Medulla oblongata (tissue), 1 donor: ENCODE results near the gene UGT8.
A peak's percentile ranks its signal among the peaks of the same experiment; 100 is the strongest.
"Not testable (repeated sequence)": the region's sequence is repeated elsewhere in the genome, so short reads cannot be mapped to it uniquely, and the experiment has no call there.

Source experiments
- DNase-seq: peaks from one replicate; pipeline ENCODE4 v3.0.0-alpha.2; 2015; ENCODE audit errors: extremely low spot score

UGT8 gene

DNA sequence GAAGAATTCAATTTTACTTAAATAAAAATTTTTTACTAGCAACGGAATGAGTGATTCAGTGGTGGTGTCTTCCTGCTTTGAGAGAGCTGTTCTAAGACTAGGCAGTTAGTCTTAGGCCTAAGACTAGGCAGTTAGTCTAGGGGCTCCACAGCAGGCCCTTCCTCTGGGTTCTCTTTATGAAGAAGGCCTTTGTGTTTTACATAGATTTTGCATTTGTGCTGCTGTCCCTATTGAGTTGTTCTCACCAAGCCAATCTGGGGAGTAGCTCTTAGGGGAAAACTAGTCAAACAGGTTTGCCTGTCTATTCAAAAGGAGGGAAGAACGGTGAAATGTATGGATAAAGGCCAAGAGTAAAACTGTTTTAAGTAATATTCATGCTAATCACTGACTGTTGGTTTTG lies 7.6 kb downstream of the UGT8 start:
- DNase-seq: no peak

DNA sequence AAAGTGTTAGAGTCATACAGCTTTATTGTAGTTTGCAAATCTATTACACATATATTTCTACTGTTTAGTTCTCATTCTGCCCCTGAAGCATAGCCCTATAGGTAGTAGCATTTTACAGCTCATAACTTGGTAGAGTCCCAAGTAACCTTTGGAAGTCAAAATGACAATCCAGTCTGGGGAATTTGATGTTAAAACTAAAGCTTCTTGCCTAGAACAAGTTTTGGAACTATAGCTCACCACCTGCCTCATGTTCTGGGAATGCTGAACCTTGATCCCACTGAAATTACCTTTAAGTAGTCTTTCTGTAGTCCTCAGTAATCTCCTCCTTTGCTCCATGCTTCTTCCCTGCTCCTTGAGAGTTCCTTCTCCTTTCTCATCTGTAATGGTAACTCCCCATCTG lies 8.4 kb downstream of the UGT8 start:
- DNase-seq: no peak

GRCh38 chr4:114613560-114613959 lies 15.0 kb downstream of the UGT8 start:
- no peak for DNase-seq

DNA sequence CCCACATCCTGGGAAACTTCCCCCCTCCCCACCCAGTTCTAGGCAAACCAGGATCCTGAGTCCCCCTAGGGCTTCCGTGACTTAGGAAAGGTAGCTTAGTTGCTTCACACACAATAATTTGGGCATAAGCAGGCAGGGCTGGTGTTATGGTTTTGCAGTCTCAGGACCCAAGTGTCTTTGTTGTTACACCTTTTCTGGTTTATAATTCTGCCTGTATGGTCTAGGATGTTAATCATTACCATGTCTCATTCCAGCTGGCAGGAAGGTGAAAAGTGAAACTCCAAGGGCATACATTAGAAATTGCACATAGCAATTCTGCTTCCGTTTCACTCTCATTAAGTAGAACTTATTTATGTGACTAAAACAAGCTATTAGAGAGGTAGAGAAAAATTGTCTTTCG lies 16.8 kb downstream of the UGT8 start:
- DNase-seq: no peak

GRCh38 chr4:114616036-114616435 lies 17.4 kb downstream of the UGT8 start:
- not testable (repeated sequence) for DNase-seq

- DNase-seq: no peak
Observed at GRCh38 chr4:114626196-114626595, 27.6 kb downstream of the UGT8 start.

DNA sequence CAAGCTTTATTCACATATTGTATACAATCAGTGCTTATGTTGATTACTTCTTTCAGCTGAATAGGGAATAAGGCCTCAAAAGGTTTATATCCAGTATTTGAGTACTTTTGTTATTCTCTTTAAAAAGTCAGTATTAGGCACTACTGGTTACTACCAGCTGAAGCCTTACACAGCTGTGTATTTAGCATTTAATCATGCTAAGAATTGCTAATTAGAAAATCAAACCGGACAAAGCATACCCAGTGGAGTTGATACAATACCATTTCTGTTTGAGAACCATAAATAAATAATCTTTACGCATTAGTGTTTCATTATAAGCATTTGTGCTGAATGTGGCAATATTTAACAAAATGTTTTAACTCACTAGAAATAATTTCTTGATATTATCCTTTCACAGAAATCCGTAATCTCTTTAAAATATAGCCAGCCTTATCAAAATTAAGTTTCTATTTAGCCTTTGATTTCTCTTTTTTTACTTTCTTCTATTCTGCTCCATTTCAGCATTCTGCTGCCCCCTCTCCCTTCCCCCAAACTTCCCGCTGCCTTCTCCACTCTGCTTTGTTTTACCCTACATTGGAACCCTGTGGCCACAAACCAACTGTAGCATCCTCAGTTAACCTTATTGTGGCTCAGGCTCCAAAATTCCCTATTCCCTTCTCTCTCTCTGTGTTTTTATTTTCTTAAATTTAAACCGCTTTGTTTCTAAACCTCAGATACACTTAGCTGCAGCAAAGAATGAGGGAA lies 37.8 kb downstream of the UGT8 start:
- DNase-seq: peak; percentile 67

DNA sequence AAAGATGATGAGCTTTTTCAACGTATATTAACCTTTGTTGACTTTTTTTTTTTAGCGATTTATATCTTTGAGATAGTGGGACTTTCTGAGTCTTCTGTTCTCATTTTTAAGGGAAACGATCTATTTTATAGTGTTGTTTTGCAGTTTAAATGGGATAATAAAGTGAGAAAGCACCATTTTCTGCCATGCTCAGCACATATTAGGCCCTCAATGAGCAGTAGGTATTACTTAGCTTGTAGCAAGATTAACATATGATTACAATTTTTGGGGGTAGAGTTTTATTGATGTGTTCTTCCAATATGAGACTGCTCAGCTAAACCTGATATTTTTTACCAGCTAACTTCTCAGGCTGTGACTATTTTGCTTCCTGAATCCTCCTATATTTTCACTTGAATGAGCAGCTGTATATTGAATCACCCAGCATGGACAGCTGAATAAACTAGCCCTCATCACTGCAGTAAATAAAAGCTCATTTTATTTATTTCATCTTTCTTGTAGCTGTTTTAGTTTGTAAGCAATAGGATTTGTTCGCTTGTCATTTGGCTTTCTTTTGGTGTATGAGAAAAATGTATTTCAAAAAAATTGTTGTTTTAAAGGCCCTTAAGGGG lies 43.7 kb downstream of the UGT8 start:
- no peak for DNase-seq

DNA sequence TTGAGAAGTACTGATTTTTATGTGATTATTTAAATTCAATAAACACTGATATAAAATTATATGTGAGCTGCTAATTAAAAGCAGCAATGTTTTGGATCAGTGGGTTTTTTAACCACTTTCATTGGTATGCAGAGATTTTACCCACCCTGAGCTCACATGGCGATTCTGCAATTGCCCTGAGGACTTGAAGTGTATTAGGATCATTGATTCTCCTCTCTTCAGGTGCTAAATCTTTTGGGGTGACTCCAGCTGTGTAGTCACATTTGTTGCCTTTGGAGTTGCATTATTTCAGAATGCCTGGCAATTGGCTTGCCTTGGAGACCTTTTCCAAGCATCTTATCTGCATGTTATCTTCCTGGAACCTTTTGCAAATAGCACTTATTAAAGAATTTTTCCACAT lies 51.3 kb downstream of the UGT8 start:
- DNase-seq: no peak

DNA sequence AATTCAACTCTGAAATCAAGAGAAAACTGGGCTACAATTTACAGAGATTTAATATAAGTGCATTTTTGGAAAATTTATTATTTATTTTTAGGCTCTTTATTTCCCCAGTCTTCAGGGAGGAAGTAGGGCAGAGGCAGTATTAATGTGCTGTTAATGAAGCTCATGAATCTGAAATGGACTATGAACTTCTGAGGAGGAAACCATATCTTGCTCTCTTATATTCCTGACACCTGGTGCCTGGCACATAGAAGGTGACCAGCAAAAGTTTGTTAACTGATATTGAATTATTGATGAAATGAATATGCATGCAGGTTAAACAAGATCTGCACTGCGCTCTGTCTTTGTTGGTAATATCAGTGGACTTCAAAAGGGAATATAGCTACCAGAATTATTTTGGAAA lies 55.1 kb downstream of the UGT8 start:
- no peak for DNase-seq

GRCh38 chr4:114654592-114654991 lies 56.0 kb downstream of the UGT8 start:
- DNase-seq: no peak

DNA sequence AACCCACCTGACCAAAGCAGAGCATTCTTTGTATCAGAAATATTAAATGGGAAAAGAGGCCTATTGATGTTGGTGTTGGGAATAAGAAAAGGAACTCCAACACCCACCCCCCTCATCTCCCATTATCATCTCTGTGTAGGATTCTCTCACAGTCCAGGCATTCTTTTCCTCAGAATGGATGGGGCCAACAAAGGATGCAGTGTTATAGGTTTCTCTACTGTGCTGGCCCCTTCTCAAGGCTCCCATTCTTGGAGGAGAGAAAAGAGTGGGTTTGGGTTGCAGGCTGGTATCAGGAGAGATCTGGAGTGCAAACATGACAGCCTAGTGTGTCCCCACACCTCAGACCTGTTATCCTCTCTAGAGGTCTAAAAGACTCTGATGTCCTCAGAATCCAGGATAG lies 59.6 kb downstream of the UGT8 start:
- DNase-seq: peak; percentile 87

DNA sequence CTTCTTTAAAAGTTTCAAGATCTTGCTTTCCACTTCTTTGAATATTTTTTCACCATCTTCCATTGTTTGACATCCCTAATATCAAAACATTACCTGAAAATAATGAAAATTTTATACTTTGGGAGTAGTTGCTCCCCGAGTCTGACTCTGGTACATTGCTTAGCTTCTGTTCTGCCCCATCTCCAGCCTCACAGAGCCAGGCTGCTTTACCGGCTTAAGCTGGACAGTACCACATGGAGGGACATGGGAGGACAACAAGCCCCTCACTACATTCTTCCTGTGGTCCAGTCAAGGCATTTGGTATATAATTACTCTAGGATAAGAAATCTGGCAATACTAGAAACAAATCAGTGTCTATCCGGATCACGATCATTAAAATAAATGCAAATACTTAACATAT lies 60.2 kb downstream of the UGT8 start:
- DNase-seq: no peak

- peak; percentile 94 for DNase-seq
Observed at GRCh38 chr4:114659386-114660008, 60.9 kb downstream of the UGT8 start.

GRCh38 chr4:114663083-114663482 lies 64.5 kb downstream of the UGT8 start:
- no peak for DNase-seq

GRCh38 chr4:114668577-114668976 lies 70.0 kb downstream of the UGT8 start:
- no peak for DNase-seq

DNA sequence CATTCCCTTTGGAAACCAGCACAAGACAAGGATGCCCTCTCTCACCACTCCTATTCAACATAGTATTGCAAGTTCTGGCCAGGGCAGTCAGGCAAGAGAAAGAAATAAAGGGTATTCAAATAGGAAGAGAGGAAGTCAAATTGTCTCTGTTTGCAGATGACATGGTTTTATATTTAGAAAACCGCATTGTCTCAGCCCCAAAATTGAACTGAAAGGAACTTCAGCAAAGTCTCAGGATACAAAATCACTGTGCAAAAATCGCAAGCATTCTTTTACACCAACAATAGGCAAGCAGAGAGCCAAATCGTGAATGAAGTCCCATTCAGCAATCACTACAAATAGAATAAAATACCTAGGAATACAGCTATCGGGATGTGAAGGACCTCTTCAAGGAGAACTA lies 72.1 kb downstream of the UGT8 start:
- not testable (repeated sequence) for DNase-seq

- DNase-seq: no peak
Observed at GRCh38 chr4:114673306-114673705, 74.7 kb downstream of the UGT8 start.

- DNase-seq: no peak
Observed at GRCh38 chr4:114674080-114674479, 75.5 kb downstream of the UGT8 start.

- DNase-seq: no peak
Observed at GRCh38 chr4:114677346-114677979, 78.9 kb downstream of the UGT8 start.

- DNase-seq: no peak
Observed at GRCh38 chr4:114684462-114684861, 85.9 kb downstream of the UGT8 start.

DNA sequence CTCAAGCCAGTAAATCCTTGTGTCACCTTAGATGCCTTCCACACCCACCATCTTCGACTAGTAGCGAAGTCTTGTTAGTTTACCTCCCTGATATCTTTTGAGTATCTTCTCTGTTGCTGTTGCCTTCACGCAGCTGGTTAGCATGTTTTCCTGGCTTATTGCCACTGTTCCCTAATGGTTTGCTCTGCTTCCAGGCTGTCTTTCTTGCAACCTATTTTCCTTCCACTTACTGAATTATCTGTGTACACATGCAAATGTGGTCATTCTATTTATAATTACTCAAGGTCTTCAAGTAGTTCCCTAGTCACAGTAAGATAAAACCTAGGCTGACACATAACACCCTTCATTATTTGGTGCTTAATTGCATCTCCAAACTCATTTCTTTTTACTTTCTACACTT lies 89.5 kb downstream of the UGT8 start:
- peak; percentile 45 for DNase-seq

DNA sequence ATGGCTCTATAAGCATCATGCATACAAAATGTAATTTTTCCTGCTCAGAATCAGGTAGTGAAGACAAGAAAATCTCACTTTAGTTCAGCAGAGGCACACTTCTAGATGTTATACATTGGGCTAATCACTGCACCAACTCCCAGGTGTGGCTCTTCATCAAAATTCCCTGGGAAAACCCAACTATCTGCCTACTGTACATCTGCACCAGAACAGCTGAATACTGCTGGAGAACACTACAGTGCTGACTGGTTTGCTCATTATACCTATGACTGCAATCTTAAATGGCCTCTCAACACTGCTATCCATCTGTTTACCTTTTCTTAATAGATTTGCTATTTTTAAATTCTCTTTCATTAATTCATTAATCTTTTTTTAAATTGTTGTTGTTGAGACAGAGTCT lies 92.0 kb downstream of the UGT8 start:
- no peak for DNase-seq
